Smooth muscle cell (in vitro differentiated cells): ENCODE data around the gene TRAM2. TPM values are rescaled to one million over a fixed set of nuclear protein-coding genes. Genes with fewer than 3 reads are reported as not detected.

ENCODE experiments used
- DNase-seq: peaks from one replicate; lab custom pipeline; 2025; ENCODE audit not compliant: unreplicated experiment; lab: John Stamatoyannopoulos, UW
- H2AFZ ChIP-seq: fragments of 200-600 bp; sonication (generic); 2 replicates; pipeline ENCODE4 v1.6.0; 2016; ENCODE audit warnings: antibody characterized with exemption, low read depth, mild to moderate bottlenecking
- H3F3A ChIP-seq: fragments of 200-600 bp; sonication (generic); 2 replicates; pipeline ENCODE4 v1.6.0; 2017; ENCODE audit warnings: antibody characterized with exemption, low read depth
- H3K27ac ChIP-seq: fragments of 200-600 bp; sonication (generic); 2 replicates; pipeline ENCODE4 v1.5.1; 2016; ENCODE audit warnings: low read depth, mild to moderate bottlenecking
- H3K27me3 ChIP-seq: fragments of 200-600 bp; sonication (generic); 2 replicates; pipeline ENCODE4 v1.6.1; 2016; ENCODE audit warnings: low read depth, mild to moderate bottlenecking
- H3K36me3 ChIP-seq: fragments of 200-600 bp; sonication (generic); 2 replicates; pipeline ENCODE4 v1.5.1; 2016; ENCODE audit warnings: low read depth
- H3K4me1 ChIP-seq: fragments of 200-600 bp; sonication (generic); 2 replicates; pipeline ENCODE4 v1.5.1; 2016; ENCODE audit warnings: low read depth
- H3K4me2 ChIP-seq: fragments of 200-600 bp; sonication (generic); 2 replicates; pipeline ENCODE4 v1.6.0; 2016; ENCODE audit warnings: mild to moderate bottlenecking
- H3K4me3 ChIP-seq: fragments of 200-600 bp; sonication (generic); 2 replicates; pipeline ENCODE4 v1.5.1; 2016; ENCODE audit warnings: mild to moderate bottlenecking
- H3K79me2 ChIP-seq: fragments of 200-600 bp; sonication (generic); 2 replicates; pipeline ENCODE4 v1.6.0; 2016; ENCODE audit warnings: low read depth, mild to moderate bottlenecking
- H3K9ac ChIP-seq: fragments of 200-600 bp; sonication (generic); 2 replicates; pipeline ENCODE4 v1.6.0; 2016; ENCODE audit warnings: low read depth
- H3K9me3 ChIP-seq: fragments of 200-600 bp; sonication (generic); replicated peaks from 2 replicates; pipeline ENCODE4 v1.5.1; 2016; ENCODE audit warnings: low read depth
- H4K20me1 ChIP-seq: fragments of 200-600 bp; sonication (generic); 2 replicates; pipeline ENCODE4 v1.6.0; 2016; ENCODE audit warnings: low read depth
- WGBS: methylation state at CpG from one replicate; pipeline ENCODE4 v1.1.7; 2016; ENCODE audit warnings: low lambda C conversion rate; 5-methylcytosine and 5-hydroxymethylcytosine counted together
- polyA plus RNA-seq: library from polyadenylated mRNA; unstranded; fragments of >200 nt; fragmentation: Nextera tagmentation; extraction: Ambion mirVana; gene quantifications from 2 replicates; pipeline ENCODE4 v1.2.1, GENCODE V29; 2016
- total RNA-seq: library from RNA; depleted of rRNA; stranded (reverse); fragments of >200 nt; gene quantifications from 2 replicates; pipeline ENCODE4 v1.2.3, GENCODE V29; 2014
- TF ChIP-seq, protein P1 (sequence below): fragments of 200-600 bp; sonication (generic); IDR thresholded peaks from 2 replicates; pipeline ENCODE4 v1.5.1; 2017; ENCODE audit warnings: borderline replicate concordance, mild to moderate bottlenecking, antibody characterized with exemption; ENCODE audit not compliant: insufficient read depth, poor library complexity, severe bottlenecking

Gene TRAM2
- total and polyA plus RNA-seq, 2 experiments from 2014 or later: 18.2 to 35.6 TPM

GRCh38 chr6:52584203-52584602 is 7.3 kb upstream of the TRAM2 start:
- no peak overlapping the region for H3K27ac ChIP-seq
- H3K9ac ChIP-seq: no peak overlapping the region
- no peaks in the 10 kb centered on the region for H3K27me3 ChIP-seq
- 97% methylated on average over 3 of the region's 3 CpGs for WGBS
- no peak overlapping the region for H3K4me2 ChIP-seq
- DNase-seq: no peak
- H3K9me3 ChIP-seq: no peaks in the 10 kb centered on the region
- H4K20me1 ChIP-seq: no peaks in the 10 kb centered on the region
- TF ChIP-seq, protein P1, sequence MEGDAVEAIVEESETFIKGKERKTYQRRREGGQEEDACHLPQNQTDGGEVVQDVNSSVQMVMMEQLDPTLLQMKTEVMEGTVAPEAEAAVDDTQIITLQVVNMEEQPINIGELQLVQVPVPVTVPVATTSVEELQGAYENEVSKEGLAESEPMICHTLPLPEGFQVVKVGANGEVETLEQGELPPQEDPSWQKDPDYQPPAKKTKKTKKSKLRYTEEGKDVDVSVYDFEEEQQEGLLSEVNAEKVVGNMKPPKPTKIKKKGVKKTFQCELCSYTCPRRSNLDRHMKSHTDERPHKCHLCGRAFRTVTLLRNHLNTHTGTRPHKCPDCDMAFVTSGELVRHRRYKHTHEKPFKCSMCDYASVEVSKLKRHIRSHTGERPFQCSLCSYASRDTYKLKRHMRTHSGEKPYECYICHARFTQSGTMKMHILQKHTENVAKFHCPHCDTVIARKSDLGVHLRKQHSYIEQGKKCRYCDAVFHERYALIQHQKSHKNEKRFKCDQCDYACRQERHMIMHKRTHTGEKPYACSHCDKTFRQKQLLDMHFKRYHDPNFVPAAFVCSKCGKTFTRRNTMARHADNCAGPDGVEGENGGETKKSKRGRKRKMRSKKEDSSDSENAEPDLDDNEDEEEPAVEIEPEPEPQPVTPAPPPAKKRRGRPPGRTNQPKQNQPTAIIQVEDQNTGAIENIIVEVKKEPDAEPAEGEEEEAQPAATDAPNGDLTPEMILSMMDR: no peak
- H3K36me3 ChIP-seq: no peaks in the 10 kb centered on the region
- no peaks in the 10 kb centered on the region for H3K79me2 ChIP-seq
- peaks cover 4% of the 10 kb centered on the region for H3K4me1 ChIP-seq
- no peaks in the 10 kb centered on the region for H3F3A ChIP-seq
- H2AFZ ChIP-seq: no peak overlapping the region
- H3K4me3 ChIP-seq: no peak overlapping the region

GRCh38 chr6:52582996-52583395 is 6.1 kb upstream of the TRAM2 start:
- Histone ChIP-seq H3K4me3 (no peak overlapping the region), H3K27ac (no peak overlapping the region), H3K36me3 (no peaks in the 10 kb centered on the region), H2AFZ (no peak overlapping the region), H3K4me2 (no peak overlapping the region), H3K4me1 (peaks cover 3% of the 10 kb centered on the region), H3K9me3 (no peaks in the 10 kb centered on the region), H3K79me2 (no peaks in the 10 kb centered on the region), H3F3A (no peaks in the 10 kb centered on the region), H3K27me3 (no peaks in the 10 kb centered on the region), H3K9ac (no peak overlapping the region), H4K20me1 (no peaks in the 10 kb centered on the region)
- TF ChIP-seq, protein P1: no peak
- no peak for DNase-seq
- WGBS: 97% methylated on average over 6 of the region's 6 CpGs

DNA sequence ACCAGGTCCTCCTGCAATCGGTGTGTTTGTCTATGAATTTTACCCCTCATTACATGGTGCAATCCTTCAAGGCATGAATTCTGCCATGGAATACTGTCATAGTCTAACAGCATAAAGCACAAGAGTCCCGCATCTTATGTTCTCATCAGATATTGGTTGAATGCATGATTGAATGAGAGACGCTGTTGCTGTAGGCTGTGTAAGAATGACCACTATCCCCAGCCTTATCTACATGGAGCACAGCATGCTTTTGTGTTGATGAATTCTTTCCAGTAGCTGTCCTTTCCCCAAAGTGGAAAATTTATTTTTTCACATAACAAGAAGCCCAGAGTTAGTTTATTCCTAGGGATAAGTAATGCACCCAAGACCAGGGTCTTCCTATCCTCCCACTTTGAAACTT is 5.6 kb upstream of the TRAM2 start:
- DNase-seq: no peak
- no peak overlapping the region for H3K9ac ChIP-seq
- H3K27ac ChIP-seq: no peak overlapping the region
- H3K27me3 ChIP-seq: no peaks in the 10 kb centered on the region
- no peaks in the 10 kb centered on the region for H3K79me2 ChIP-seq
- no peak overlapping the region for H2AFZ ChIP-seq
- H4K20me1 ChIP-seq: no peaks in the 10 kb centered on the region
- no peak overlapping the region for H3K4me3 ChIP-seq
- no peaks in the 10 kb centered on the region for H3K36me3 ChIP-seq
- TF ChIP-seq, protein P1: no peak
- no peaks in the 10 kb centered on the region for H3F3A ChIP-seq
- no peaks in the 10 kb centered on the region for H3K9me3 ChIP-seq
- 81% methylated on average over 3 of the region's 3 CpGs for WGBS
- H3K4me1 ChIP-seq: peaks cover 8% of the 10 kb centered on the region
- H3K4me2 ChIP-seq: no peak overlapping the region

GRCh38 chr6:52580905-52581304 is 4.0 kb upstream of the TRAM2 start:
- Histone ChIP-seq H4K20me1 (no peaks in the 10 kb centered on the region), H3K4me1 (peaks cover 8% of the 10 kb centered on the region), H3K79me2 (no peaks in the 10 kb centered on the region), H2AFZ (no peak overlapping the region), H3K9me3 (no peaks in the 10 kb centered on the region), H3K27ac (no peak overlapping the region), H3F3A (no peaks in the 10 kb centered on the region), H3K36me3 (no peaks in the 10 kb centered on the region), H3K4me2 (no peak overlapping the region), H3K27me3 (no peaks in the 10 kb centered on the region), H3K9ac (no peak overlapping the region), H3K4me3 (no peak overlapping the region)
- 99% methylated on average over 7 of the region's 7 CpGs for WGBS
- DNase-seq: no peak
- TF ChIP-seq, protein P1: no peak
